Mucosa of descending colon (tissue), 3 donors: ENCODE results near the gene GSDME. TPM values are rescaled to one million over a fixed set of nuclear protein-coding genes. Genes with fewer than 3 reads are reported as not detected.
A peak's percentile ranks its signal among the peaks of the same experiment; 100 is the strongest.

ENCODE experiments used
- ATAC-seq: fragments of 200-7000 bp; cut with Tn5 transposase; one replicate; pipeline ENCODE4 v1.9.1; 2020; ENCODE audit warnings: mild to moderate bottlenecking, moderate library complexity
- DNase-seq, 3 donors: peaks; one replicate each; pipeline ENCODE4 v3.0.0-alpha.2; 2020
- H3K36me3 ChIP-seq: fragments of 200-600 bp; one replicate; pipeline ENCODE4 v1.8.0; 2021; ENCODE audit warnings: low read depth, mild to moderate bottlenecking
- H3K4me1 ChIP-seq: fragments of 200-600 bp; one replicate; pipeline ENCODE4 v1.8.0; 2021; ENCODE audit warnings: low read depth, mild to moderate bottlenecking
- H3K4me3 ChIP-seq: fragments of 200-600 bp; one replicate; pipeline ENCODE4 v1.8.0; 2021; ENCODE audit warnings: mild to moderate bottlenecking
- H3K9me3 ChIP-seq: fragments of 200-600 bp; one replicate; pipeline ENCODE4 v1.8.0; 2021; ENCODE audit warnings: mild to moderate bottlenecking
- intact Hi-C, 2 donors: fragments of 100-400 bp; cut with DNase I in 1 of 2; cut with micrococcal nuclease in 1 of 2; formaldehyde crosslinking; loops; one replicate each; pipeline versions ENCODE4 v1.11.0 to v1.11.1; 2022; cut with DNase I, micrococcal nuclease
- total RNA-seq, 3 donors: library from RNA; stranded (reverse); fragmentation: NEBNext Ultra II Directional in 2 of 3; extraction: Animal tissue kit (Norgen Biotek cat#: 25700) in 2 of 3; gene quantifications; one replicate each; pipeline versions ENCODE4 v1.2.1 to v1.2.4, GENCODE V29; 2021 to 2023
- TF ChIP-seq, protein P1 (sequence below): fragments of 200-600 bp; IDR thresholded peaks from one replicate; pipeline ENCODE4 v1.8.0; 2022; ENCODE audit warnings: antibody characterized with exemption, mild to moderate bottlenecking
- donor health status: DM: no; HTN: no; CAD: no; lungs with moderate emphysema.
- donor health status: DM: no; HTN: no; CAD: no.
- donor health status: DM: no; HTN: yes; CAD: no.

Gene GSDME
- total RNA-seq, 3 donors from 2014 or later = 0.96 to 6.3 (median 2.3) TPM

DNA sequence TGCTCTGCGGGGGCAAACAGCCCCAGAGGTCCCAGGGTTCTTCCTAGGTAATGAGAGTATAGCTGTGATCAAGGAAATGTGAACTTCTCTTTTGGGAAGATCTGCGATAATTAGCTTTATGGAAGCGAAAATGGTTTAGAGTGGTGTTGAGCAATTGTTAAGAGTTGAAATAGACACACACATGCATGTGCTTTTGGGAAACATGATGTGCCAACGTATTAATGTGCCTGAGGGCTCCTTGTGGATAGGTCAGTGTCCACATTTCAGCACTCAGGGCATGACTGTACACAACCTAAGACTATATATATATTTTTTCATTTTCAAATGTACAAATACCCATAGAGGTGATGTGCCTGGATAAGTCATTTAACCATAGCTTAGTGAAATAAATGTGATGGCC lies 67.0 kb downstream of the GSDME start:
- TF ChIP-seq, protein P1, sequence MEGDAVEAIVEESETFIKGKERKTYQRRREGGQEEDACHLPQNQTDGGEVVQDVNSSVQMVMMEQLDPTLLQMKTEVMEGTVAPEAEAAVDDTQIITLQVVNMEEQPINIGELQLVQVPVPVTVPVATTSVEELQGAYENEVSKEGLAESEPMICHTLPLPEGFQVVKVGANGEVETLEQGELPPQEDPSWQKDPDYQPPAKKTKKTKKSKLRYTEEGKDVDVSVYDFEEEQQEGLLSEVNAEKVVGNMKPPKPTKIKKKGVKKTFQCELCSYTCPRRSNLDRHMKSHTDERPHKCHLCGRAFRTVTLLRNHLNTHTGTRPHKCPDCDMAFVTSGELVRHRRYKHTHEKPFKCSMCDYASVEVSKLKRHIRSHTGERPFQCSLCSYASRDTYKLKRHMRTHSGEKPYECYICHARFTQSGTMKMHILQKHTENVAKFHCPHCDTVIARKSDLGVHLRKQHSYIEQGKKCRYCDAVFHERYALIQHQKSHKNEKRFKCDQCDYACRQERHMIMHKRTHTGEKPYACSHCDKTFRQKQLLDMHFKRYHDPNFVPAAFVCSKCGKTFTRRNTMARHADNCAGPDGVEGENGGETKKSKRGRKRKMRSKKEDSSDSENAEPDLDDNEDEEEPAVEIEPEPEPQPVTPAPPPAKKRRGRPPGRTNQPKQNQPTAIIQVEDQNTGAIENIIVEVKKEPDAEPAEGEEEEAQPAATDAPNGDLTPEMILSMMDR = no peak
- ATAC-seq (no peak), DNase-seq (no peak)
- H3K9me3 ChIP-seq = no peaks in the 10 kb centered on the region
- H3K36me3 ChIP-seq = no peaks in the 10 kb centered on the region
- no peak overlapping the region for H3K4me3 ChIP-seq
- intact Hi-C loops = no loop called here
- H3K4me1 ChIP-seq = no peaks in the 10 kb centered on the region

DNA sequence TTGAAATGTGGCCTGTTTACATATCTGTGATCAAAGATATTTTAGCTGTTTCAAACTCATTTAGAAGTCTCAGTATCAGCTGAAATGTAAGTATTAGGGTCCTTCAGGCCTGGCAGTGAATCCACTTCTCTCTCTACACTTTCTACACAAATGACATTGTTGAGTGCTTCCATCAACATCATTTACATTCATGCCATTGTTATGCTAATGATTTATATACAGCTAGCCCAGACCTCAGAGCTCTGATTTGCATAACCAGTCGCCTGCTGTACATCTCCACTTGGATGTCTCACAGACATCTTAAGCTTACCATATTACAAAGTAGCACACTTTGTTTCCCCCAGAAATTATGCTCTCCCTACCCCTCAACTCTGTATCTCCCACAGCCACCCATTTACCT lies 71.6 kb downstream of the GSDME start:
- intact Hi-C loops = no loop called here

DNA sequence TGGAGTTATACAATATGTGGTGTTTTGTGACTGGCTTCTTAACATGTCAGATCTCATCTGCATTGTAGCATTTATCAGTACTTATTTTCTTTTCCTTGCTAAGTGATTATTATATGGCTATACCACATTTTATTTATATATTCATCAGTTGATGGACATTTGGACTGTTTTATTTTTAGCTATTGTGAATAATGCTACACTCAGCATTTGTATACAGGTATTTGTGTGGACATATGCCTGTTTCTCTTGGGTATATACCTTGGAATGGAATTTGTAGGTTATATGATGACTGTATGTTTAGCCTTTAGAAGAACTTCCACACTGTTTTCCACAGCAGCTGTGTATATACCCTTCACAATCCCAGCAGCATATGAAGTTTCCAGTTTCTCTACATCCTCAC lies 86.5 kb downstream of the GSDME start:
- Histone ChIP-seq H3K9me3 (no peaks in the 10 kb centered on the region), H3K36me3 (no peaks in the 10 kb centered on the region), H3K4me3 (no peak overlapping the region), H3K4me1 (no peaks in the 10 kb centered on the region)
- TF ChIP-seq, protein P1 = no peak
- ATAC-seq (no peak), DNase-seq (no peak)
- intact Hi-C loops = no loop called here

More for the DNA sequence above, 71.6 kb downstream of the GSDME start:
- TF ChIP-seq, protein P1 = no peak
- ATAC-seq (no peak), DNase-seq (no peak)
- H3K36me3 ChIP-seq = no peaks in the 10 kb centered on the region
- H3K4me1 ChIP-seq = no peaks in the 10 kb centered on the region
- H3K4me3 ChIP-seq = no peak overlapping the region
- H3K9me3 ChIP-seq = no peaks in the 10 kb centered on the region

DNA sequence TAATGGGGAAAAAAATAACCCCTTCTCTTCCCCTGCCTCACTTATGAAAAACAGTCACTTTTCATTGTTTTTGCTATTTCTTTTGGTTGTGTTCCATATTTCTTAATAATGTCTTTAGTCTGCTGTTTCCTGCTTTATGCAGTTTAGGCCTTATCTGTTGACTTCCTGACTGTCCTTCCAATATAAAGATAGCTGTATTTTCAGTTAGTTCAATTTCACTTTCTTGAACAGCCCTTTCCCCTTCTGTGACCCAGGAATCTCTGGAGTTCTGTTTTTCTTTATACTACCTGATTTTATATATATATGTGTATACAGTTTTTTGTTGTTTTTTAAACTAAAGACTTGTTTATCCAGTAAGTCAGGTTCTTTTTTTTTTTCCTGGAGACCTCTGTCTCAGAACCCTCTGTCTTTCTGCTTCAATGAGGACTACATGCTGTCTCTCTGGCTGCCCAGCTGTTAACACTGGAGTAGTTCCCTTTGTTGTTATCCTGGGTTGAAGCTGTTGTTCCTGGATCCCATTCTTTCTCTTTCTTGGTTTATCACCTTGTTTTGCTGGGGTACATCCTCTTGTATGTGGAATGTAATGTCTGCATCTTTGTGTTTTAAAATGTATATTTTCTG lies 87.2 kb downstream of the GSDME start:
- no peaks in the 10 kb centered on the region for H3K9me3 ChIP-seq
- H3K4me1 ChIP-seq = no peaks in the 10 kb centered on the region
- TF ChIP-seq, protein P1 = no peak
- no peak for ATAC-seq
- H3K36me3 ChIP-seq = no peaks in the 10 kb centered on the region
- DNase-seq = no peak
- no peak overlapping the region for H3K4me3 ChIP-seq
- intact Hi-C loops = loop anchor here (5.0 to 10.0 kb wide), 2 partner anchors 93 to 95 kb away; partner anchors contain the start of gene PALS2 (in 1 of the 2)

DNA sequence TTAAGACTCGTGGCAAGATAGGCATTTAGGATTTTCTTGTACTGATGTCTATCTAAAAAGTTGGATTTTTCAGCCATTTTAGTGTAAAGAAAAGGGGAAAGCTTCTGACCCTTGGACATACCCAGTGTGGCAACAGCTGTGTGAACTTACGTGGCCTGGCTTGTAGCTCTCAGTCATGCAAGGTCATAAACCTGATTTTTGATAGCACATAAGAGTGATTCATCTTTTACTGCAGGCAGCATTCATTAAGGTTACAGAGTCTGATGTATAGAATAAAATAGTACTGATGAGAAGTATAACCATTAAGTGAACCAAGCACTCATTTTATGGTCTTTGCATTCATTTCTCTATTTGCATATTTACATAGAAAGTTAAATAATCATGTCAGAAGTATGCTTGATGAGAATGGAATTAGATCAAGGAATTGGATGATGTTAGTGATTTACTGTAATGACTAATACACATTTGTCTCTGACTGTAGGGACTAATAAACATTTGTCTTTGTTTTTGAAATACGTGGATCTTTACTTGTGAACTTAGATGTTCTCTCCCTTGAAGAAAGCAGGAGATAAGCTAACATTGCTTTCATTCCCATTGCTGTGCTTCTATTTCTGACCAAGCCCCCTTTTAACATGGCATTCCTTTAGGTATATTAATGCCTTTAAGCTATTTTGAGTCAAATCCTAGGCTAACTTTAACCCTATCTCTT lies 88.2 kb downstream of the GSDME start:
- Histone ChIP-seq H3K36me3 (no peaks in the 10 kb centered on the region), H3K9me3 (no peaks in the 10 kb centered on the region), H3K4me1 (no peaks in the 10 kb centered on the region), H3K4me3 (no peak overlapping the region)
- ATAC-seq = peak; percentile 100
- TF ChIP-seq, protein P1 = no peak
- peak in 1 of 3 donors; percentile 33 for DNase-seq
- intact Hi-C loops = loop anchor here (5.0 to 10.0 kb wide), 2 partner anchors 92 to 94 kb away; partner anchors contain the start of gene PALS2 (in 1 of the 2)
